HG03575 (cell line): ENCODE measurements around the gene TRIM2.
"Not testable (repeated sequence)": the region's sequence is repeated elsewhere in the genome, so short reads cannot be mapped to it uniquely, and the experiment has no call there.

Experiments
- ATAC-seq: cut with Tn5 transposase; IDR thresholded peaks from one replicate; pipeline ENCODE4 v1.9.1; 2021; ENCODE audit not compliant: unreplicated experiment, insufficient number of reproducible peaks, low FRiP score; ENCODE audit errors: extremely low read depth

TRIM2 gene

DNA sequence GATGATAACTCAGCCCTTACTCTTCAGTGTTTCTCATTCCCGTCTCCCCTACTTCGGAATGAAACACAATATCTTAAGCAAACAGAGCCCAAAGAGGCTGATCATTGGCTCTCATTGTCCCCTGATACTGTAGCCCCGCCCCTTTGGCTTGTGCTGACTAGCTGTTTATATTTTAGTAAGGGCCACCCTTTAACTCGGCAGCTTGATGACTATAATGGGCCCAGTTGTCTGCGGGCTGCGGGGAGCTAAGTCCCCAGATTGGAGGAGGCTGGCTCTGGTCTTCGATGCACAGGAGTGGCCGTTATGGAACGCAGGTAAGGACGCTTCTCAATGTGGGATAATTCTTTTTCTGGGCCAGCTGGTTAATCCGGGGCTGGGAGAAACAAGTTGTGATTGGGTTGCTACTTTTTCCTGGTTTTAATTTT, at the start of gene TRIM2:
TRIM2 (plus strand) TSS at position 197 of the 425 bp plus-strand sequence; CDS start at position 285, 88 bp downstream.
- no peak for ATAC-seq

DNA sequence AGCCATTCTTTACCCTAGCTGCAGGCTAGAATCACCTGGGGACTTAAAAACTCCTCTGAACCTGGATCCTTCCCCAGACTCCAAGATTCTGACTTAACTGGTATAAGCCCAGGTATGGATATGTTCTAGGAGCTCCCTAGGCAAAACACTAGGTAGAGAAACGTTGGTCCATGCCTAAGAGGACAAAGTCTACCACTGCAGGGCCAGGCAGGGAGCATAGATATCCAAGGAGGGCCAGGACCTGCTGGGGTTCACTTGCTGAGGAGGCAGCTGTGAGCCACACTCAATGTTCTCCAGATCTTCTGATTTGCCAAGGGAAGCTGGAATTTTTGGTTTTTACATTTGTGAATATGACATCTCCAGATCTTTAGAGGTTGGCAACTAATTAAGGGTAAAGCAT, 48.6 kb upstream of the TRIM2 start:
- ATAC-seq, result no peak

DNA sequence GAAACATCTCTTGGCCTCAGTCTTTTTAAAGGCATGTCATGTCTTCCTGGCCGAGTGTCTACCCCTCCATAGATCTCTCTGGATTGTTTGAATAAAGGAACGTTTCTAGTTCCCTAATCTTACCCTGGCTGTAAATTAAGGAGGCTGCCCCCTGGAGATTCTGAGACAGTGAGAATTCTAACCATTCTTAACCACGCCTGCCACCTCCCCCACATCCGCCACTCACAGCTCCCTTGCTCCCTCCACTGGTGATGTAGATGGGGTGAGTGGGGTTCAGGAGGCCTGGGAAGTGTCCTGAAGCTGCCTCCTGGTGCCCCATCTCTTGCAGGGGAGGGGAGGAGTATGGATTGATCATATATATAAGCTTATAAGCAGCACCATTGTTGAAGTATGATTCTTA, 48.0 kb upstream of the TRIM2 start:
- no peak for ATAC-seq

DNA sequence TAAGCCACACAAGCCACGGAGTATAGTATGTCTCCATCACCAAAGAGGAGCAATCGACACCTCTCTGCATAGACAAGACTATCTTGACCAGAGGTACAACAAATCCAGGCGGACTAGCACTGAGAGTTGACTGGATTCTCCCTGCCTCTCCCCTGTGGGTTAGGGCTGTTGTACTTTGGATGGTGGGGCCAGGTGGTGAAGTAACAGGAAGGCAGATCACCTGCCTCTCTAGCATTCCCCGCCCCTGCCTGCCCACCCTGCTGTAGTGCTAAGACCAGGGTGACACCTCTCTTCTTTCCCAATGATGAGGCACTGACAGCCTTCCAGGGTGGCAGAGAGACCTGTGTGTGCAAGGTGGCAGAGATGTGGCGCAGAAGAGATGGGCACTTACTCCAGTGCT, 47.5 kb upstream of the TRIM2 start:
- no peak for ATAC-seq

DNA sequence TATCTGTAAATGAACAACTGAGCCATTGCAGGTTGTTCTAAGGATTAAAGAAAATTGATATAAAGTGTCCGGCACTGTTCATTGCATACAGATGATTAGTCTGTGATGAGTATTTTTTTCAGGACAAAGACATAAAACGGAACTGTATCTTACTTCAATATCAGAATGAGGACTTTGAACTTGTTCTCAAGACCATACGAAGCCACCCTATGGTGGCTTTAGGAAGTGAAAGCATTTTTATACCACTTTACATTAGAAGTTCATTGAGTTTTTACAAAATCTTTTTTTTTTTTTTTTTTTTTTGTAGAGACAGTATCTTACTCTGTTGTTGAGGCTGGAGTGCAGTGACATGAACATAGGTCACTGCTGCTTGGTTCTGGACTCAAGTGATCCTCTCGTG, 45.2 kb upstream of the TRIM2 start:
- no peak for ATAC-seq

DNA sequence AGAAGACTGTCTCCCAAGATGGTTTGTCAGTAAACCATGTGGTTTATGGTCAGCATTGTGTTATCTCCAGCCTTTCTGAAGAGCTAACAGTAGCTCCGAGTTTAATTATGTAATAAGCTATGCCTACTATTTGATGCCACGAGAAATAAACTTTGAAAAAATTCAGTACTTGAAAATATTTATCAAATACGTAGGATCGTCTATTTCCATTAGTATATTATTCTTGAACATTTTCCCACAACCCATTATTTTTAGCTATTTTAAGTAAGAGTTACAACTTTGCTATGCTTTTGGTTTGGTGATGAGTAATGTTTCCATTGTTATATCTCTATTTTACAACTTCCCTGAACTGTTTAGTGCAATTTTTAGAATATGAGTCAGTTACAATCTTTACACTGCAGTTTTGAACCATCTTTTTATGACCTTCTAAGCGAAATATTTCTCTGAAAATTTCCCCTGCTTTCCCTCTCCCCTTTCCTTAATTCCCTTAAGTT, 44.5 kb upstream of the TRIM2 start:
- no peak for ATAC-seq

DNA sequence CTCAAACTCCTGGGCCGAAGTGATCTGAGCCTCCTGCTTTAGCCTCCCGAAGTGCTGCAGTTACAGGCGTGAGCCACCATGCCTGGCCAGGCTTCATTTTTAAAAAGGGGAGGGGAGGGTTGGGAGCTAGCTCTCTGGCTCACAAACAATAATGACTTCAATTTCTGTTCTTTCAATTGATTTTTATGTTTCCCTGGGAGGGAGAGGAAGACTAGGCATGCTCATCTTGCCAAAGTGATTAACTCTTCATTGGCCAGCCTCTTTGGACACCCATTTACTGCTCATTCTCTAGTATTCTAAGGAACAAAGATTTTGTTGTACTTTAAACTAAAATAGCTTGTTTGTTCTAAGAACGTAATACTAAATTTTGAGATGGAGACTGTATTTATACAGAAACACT, 43.4 kb upstream of the TRIM2 start:
- no peak for ATAC-seq

DNA sequence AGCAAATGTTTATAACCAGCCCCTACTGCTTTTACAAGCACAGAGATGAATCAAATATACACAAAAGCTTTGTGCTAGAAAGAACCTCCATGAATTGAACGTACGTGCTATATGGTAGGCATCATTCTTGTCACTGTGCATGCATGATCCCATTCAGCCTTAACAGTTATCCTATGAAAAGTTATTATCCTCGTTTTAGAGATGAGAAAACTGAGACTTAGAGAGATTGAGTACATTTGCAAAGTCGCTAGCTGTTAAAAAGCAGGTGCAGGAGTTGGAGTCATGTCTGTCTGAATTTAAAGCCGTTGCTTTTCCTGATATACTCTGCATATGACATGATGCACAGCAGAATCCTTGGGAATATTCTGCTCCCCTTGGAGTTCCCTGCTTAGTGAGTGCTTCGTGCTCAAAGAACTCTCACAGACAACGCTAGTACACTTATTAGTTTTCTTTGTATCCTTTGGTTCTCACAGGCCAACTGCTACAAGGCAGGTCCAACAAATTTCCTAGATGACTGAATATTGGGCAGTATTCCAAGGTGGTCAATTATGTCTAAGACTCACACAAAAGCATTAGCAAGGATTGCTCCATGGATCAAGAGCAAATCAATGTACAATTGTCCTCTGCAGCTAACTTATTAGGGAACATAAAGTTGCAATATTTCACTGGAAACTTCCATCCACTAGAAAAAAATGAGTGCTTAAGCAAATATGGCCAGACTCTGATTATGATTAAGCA, 42.8 kb upstream of the TRIM2 start:
- ATAC-seq, result no peak

DNA sequence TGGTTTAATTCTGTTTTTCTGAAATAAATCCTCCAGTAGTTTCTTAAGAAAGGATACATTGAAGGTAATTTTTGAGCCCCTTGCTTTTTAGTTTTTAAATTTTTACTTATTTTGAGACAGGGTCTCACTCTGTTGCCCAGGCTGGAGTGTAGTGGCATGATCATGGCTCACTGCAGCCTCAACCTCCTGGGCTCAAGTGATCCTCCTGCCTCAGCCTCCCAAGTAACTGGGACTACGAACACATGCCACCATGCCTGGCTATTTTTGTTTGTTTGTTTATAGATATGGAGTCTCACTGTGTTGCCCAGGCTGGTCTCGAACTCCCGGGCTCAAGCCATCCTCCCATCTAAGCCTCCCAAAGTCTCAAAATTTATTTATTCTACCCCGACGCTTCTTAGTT, 39.0 kb upstream of the TRIM2 start:
- ATAC-seq, result not testable (repeated sequence)

DNA sequence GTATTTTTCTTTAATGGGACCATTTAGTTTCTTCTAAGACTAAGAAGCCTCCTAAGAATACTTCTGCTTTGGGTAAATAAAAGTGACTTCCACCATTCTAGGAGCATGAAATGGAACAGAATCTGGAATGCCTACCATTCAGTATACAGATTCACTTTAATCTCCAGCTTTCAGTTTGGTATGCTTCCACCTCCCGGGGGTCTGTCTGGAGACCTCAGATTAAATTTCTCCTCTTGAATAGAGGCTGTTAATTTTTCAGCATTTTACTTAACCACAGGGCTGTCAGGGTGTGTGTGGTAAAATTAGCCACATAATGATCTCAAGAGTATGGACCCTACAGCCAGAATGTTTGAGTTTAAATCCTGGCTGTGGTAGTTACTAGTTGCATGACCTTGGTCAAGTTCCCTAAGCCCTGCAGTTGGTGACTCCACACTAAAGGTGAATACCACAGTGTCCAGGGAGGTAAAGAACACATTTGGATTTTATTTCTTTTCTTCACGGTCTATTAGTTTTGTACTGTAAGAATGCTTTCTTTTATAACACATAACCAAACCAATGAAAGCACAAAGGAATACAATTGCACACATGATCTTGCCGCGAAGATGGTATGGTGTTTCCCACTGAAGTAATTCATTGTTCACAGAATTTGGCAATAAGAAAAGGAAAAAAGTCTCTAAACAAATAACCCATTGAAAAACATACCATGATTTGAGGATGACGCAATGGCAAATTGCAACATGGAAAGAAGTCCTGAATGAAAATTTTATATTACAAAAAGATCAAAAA, 37.3 kb upstream of the TRIM2 start:
- no peak for ATAC-seq

DNA sequence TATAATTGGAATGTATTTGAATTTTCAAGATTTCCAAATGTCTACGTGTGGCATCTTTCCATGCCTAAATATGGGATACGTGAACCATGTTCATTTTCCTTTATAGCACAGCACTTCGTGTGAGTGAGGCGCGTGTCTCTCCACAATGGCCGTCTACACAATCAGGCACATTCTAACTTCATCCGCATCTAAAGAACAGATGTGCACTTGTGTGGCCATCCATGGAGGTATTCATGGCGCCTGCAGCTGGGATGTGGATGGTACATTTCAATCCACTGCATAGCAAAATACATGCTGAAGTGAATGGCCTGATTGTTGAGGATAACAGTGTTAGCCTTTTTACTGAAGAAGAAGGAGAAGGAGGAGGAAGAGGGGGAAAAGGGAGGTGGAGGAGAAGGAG, 34.5 kb upstream of the TRIM2 start:
- ATAC-seq, result no peak

DNA sequence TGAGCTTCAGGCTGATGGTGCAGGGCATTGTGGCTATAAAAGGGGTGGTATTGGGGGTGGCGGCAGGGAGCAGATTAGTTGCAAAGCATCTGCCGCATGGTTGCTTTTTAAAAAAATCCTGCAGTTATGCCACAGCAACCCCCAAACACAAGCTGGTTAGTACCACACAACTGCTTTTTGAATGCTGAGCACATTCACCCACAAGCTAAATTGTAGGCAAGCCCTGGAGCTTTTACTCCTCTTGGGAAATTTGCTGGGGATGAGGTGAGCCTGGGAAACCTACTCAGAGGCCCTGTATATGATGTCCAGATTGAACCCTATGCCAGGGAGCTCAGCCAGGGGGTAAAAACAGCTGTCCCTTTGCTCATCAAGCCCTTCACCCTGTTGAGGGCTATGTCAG, 33.8 kb upstream of the TRIM2 start:
- no peak for ATAC-seq

DNA sequence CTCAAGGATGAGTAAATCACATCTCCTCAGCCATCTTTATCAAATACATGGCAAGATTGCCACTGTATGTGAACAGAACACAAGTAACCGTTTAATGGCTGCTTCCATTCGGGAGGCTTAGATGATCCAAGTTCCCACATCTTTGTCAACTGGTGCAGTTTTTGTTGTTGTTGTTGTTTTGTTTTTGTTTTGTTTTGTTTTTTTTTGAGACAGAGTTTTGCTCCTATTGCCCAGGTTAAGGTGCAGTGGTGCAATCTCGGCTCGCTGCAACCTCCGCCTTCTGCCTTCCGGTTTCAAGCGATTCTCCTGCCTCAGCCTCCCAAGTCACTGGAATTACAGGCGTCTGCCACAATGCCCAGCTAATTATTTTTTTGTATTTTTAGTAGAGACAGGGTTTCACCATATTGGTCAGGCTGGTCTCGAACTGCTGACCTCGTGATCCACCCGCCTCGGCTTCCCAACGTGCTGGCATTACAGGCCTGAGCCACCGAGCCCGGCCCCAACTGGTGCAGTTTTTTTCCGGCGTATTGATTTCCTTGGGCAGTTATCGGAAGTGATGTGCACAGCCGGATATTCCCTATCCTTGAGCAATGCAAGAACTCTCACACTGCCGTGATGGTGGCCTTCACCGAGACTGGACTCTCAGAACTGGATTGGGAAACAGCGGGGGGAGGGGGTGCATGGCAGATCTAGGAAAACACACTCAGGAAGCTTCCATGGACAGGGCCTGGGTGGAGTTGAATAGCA, 29.2 kb upstream of the TRIM2 start:
- ATAC-seq, result no peak

DNA sequence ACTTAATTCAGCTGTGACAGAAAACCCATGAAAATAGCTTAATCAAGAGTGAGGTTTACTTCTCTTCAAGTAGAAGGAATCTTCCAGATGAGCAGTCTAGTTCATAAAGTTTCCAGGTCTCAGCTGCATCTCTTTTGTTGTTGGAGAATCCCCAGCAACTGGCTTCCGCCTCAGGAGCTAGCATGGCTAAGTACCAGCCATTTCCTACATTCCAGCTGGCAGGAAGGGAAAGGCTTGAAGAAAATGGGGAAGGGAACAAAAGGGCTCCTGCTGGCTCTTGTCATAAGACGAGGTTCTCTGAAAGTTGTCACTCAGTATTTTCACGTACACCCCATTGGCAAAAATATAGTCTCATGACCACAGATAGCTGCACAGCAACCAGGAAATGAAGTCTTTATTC, 27.3 kb upstream of the TRIM2 start:
- ATAC-seq, result no peak

DNA sequence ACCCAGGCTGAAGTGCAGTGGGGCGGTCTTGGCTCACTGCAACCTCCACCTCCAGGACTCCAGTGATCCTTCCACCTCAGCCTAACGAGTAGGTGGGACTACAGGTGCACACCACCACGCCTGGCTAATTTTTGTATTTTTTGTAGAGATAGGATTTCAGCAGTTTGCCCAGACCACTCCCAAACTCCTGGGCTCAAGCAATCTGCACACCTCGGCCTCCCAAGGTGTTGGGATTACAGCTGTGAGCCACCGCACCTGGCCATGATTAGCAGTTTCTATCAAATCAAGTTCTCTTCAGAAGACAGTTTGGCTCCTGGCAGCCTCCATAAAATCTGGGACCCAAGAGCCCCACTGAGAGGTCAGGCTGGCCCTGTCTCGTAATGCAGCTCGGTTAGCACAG, 26.4 kb upstream of the TRIM2 start:
- ATAC-seq, result no peak

DNA sequence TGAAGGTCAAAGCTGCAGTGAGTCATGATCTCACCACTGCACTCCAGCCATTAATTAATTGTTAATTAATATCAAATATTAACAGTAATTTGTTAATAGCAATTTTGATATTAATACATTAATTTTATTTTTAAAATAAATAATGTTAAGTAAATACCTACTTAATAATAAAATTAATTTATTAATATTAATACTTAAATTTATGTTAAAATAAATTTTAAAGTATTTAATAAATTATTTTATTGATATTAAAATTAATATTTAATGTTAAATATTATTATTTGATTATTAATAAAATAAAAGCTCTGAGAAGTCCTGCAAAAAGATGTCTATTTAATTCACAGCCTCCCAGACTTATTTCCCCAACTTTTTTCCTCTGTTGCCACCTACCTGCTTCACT, 25.1 kb upstream of the TRIM2 start:
- ATAC-seq, result no peak

DNA sequence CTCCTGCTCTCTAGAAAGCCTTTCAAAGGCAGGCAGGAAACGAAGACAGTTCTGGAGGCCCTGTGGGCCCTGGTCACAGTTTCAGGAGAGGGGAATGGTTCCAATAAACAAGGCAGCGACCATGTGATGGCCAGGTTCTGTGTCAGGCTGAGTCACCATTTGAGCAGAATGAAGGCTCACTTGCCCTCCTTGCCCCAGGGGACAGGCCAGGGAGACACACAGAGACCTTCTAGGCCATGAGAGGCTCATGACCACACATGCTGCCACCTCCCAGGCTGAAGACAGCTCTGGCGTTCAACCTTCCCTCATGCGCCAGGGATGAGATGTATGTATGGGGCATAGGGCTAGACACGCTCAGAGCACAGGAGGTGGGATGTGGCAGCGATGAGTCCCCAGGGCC, 22.9 kb upstream of the TRIM2 start:
- ATAC-seq, result no peak

DNA sequence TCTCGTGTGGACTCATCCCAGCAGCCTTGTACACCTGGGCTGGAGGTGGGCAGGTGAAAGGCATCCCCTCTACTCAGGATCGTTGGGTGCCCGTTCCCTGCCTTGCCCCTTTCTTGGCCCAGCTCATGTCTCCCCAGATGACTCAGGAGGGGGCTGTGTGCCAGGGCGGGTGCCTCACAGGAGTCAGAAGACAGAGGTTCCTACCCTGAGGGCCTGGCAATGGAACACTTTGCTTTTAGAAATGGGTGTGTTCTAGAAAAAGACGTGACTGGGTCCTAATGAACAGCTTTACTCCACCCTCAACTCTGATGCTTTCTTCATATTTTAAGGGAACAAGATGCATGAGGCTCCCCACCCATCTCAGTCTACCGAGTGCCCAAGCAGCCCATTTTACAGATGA, 22.5 kb upstream of the TRIM2 start:
- no peak for ATAC-seq

DNA sequence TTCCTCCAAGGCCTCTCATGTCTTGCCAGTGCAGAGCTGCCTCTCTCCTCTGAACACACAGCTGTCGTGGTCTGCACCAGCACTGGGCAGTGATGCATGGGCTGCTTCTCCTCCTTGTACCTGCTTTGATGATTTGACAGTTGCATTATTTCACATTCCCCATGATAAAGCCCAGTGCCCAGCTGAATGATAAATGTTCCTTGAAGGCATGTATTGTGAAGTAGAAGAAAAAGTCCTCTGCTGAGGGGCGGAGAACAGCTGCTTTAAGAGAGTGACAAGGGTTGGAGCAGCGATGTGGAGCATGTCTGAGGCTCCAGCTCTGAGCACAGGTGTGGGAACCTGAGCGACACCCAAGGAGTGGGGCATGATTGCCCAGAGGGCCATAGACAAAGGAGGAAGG, 21.1 kb upstream of the TRIM2 start:
- ATAC-seq, result no peak
